ENCODE data around the gene EMP3. TPM values are rescaled to one million over a fixed set of nuclear protein-coding genes. Genes with fewer than 3 reads are reported as not detected.

EMP3 gene
- total and polyA plus RNA-seq, 2 of the 13 experiments (the other 11 are each of a cell fraction or from before 2014, with no cell fraction given) = 2.2 to 7.8 TPM

DNA sequence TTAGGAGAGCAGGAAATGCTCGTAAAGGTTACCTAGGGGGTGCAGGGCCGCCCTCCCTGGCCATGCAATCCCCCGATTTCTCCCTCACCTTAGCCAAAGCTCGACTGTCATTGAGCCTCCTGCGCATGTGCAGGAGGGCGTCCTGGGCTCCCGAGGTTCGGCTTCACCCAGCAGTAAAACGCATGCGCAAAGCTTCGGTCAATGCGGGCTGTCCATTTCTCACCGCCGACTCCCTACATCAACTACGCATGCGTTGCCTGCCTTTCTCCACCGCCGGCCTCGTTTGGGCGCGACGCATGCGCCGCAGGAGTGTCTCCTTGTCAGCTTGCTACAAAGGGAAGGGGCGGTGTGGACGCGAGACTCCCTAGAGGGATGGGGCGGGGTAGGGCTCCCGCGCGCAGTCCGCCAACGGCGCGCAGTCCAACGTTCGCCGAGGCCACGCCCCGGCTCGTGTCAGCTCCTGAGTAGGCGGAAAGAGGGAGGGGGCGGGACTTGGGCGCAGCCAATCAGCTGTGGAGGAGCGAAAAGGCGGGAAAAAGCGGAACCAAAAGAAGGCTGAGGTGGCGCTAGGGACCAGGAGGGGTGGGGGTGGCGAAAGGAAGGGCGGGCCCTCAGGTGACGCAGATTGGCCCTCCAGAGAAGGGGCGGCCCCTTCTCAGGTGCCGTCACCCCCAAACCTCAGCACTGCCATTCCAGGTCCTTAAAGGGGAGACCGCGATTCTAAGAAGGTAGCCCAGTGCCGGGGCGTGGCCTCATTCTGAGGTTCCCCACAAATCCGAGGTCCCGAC, 38.7 kb downstream of the EMP3 start, which contains the start of the genes SYNGR4 and TMEM143 (continued):
- TF ChIP-seq, protein P1, sequence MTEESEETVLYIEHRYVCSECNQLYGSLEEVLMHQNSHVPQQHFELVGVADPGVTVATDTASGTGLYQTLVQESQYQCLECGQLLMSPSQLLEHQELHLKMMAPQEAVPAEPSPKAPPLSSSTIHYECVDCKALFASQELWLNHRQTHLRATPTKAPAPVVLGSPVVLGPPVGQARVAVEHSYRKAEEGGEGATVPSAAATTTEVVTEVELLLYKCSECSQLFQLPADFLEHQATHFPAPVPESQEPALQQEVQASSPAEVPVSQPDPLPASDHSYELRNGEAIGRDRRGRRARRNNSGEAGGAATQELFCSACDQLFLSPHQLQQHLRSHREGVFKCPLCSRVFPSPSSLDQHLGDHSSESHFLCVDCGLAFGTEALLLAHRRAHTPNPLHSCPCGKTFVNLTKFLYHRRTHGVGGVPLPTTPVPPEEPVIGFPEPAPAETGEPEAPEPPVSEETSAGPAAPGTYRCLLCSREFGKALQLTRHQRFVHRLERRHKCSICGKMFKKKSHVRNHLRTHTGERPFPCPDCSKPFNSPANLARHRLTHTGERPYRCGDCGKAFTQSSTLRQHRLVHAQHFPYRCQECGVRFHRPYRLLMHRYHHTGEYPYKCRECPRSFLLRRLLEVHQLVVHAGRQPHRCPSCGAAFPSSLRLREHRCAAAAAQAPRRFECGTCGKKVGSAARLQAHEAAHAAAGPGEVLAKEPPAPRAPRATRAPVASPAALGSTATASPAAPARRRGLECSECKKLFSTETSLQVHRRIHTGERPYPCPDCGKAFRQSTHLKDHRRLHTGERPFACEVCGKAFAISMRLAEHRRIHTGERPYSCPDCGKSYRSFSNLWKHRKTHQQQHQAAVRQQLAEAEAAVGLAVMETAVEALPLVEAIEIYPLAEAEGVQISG (CRISPR knock-in tag; IDR thresholded peaks at IDR 0.05) = peak; percentile 54; the same call in 1 of the 2 replicates
- TF ChIP-seq RFX5 (IDR thresholded peaks at IDR 0.05; ENCODE audit: low read depth, low read length) (no peak), NR2F1 (CRISPR knock-in tag; IDR thresholded peaks at IDR 0.05) (no peak; a peak in 1 of 4 replicates), ZNF746 (CRISPR knock-in tag; IDR thresholded peaks at IDR 0.05) (no peak), NFE2 (CRISPR knock-in tag; IDR thresholded peaks at IDR 0.05) (no peak), MEIS1 (CRISPR knock-in tag; IDR thresholded peaks at IDR 0.05; ENCODE audit: borderline replicate concordance) (peak; percentile 13; the same call in 1 of the 2 replicates), MBNL3 (CRISPR knock-in tag; conservative IDR thresholded peaks at IDR 0.05) (no peak)
- TF ChIP-seq, protein P2, sequence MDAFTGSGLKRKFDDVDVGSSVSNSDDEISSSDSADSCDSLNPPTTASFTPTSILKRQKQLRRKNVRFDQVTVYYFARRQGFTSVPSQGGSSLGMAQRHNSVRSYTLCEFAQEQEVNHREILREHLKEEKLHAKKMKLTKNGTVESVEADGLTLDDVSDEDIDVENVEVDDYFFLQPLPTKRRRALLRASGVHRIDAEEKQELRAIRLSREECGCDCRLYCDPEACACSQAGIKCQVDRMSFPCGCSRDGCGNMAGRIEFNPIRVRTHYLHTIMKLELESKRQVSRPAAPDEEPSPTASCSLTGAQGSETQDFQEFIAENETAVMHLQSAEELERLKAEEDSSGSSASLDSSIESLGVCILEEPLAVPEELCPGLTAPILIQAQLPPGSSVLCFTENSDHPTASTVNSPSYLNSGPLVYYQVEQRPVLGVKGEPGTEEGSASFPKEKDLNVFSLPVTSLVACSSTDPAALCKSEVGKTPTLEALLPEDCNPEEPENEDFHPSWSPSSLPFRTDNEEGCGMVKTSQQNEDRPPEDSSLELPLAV (CRISPR knock-in tag; conservative IDR thresholded peaks at IDR 0.05; ENCODE audit: low read depth) = no peak
- TF ChIP-seq, protein P3, sequence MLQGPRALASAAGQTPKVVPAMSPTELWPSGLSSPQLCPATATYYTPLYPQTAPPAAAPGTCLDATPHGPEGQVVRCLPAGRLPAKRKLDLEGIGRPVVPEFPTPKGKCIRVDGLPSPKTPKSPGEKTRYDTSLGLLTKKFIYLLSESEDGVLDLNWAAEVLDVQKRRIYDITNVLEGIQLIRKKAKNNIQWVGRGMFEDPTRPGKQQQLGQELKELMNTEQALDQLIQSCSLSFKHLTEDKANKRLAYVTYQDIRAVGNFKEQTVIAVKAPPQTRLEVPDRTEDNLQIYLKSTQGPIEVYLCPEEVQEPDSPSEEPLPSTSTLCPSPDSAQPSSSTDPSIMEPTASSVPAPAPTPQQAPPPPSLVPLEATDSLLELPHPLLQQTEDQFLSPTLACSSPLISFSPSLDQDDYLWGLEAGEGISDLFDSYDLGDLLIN (CRISPR knock-in tag; IDR thresholded peaks at IDR 0.05; ENCODE audit: borderline replicate concordance) = no peak
- TF ChIP-seq, protein P4, sequence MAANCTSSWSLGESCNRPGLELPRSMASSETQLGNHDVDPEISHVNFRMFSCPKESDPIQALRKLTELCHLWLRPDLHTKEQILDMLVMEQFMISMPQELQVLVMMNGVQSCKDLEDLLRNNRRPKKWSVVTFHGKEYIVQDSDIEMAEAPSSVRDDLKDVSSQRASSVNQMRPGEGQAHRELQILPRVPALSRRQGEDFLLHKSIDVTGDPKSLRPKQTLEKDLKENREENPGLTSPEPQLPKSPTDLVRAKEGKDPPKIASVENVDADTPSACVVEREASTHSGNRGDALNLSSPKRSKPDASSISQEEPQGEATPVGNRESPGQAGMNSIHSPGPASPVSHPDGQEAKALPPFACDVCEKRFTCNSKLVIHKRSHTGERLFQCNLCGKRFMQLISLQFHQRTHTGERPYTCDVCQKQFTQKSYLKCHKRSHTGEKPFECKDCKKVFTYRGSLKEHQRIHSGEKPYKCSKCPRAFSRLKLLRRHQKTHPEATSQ (CRISPR knock-in tag; IDR thresholded peaks at IDR 0.05; ENCODE audit: borderline replicate concordance) = no peak
- TF ChIP-seq, protein P5, sequence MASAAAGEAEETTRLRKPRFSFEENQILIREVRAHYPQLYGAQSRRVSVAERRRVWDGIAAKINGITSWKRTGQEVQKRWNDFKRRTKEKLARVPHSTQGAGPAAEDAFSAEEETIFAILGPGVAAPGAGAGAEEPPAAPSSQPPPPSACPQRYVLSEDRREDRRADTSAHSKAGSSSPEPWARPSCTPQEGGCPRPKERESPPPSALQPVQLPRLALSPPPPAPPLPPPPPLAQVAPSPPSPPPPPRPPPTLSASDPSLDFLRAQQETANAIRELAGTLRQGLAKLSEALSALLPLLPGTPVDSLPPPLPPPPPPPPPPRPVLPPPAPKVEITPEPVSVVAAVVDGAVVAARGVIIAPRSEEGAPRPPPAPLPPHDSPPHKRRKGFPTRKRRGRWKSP (CRISPR knock-in tag; IDR thresholded peaks at IDR 0.05) = 0 out of 2 replicates have a peak, but pooled peaks have one; percentile 16
- TF ChIP-seq, protein P6, sequence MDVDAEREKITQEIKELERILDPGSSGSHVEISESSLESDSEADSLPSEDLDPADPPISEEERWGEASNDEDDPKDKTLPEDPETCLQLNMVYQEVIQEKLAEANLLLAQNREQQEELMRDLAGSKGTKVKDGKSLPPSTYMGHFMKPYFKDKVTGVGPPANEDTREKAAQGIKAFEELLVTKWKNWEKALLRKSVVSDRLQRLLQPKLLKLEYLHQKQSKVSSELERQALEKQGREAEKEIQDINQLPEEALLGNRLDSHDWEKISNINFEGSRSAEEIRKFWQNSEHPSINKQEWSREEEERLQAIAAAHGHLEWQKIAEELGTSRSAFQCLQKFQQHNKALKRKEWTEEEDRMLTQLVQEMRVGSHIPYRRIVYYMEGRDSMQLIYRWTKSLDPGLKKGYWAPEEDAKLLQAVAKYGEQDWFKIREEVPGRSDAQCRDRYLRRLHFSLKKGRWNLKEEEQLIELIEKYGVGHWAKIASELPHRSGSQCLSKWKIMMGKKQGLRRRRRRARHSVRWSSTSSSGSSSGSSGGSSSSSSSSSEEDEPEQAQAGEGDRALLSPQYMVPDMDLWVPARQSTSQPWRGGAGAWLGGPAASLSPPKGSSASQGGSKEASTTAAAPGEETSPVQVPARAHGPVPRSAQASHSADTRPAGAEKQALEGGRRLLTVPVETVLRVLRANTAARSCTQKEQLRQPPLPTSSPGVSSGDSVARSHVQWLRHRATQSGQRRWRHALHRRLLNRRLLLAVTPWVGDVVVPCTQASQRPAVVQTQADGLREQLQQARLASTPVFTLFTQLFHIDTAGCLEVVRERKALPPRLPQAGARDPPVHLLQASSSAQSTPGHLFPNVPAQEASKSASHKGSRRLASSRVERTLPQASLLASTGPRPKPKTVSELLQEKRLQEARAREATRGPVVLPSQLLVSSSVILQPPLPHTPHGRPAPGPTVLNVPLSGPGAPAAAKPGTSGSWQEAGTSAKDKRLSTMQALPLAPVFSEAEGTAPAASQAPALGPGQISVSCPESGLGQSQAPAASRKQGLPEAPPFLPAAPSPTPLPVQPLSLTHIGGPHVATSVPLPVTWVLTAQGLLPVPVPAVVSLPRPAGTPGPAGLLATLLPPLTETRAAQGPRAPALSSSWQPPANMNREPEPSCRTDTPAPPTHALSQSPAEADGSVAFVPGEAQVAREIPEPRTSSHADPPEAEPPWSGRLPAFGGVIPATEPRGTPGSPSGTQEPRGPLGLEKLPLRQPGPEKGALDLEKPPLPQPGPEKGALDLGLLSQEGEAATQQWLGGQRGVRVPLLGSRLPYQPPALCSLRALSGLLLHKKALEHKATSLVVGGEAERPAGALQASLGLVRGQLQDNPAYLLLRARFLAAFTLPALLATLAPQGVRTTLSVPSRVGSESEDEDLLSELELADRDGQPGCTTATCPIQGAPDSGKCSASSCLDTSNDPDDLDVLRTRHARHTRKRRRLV (CRISPR knock-in tag; IDR thresholded peaks at IDR 0.05) = no peak
